ENCODE results near the gene RTCA.

GRCh38 chr1:100277866-100278265 lies 11.8 kb downstream of the RTCA start:
- TF ChIP-seq POLR2A (IDR thresholded peaks at IDR 0.05; ENCODE audit: borderline replicate concordance, extremely low read depth, insufficient read depth, insufficient read length) (no peak), CTCF (IDR thresholded peaks at IDR 0.05 in 2 of 3, conservative IDR thresholded peaks at IDR 0.05 in 1 of 3; ENCODE audit: borderline replicate concordance in 1 of 3, insufficient read depth in 1 of 3, low read depth in 2 of 3, low read length in 2 of 3) (no peak), YY1 (IDR thresholded peaks at IDR 0.05; ENCODE audit: extremely low read depth, insufficient replicate concordance, low read depth, low read length) (no peak), EZH2 (IDR thresholded peaks at IDR 0.05) (no peak), CBX3 (IDR thresholded peaks at IDR 0.05; ENCODE audit: low read depth) (no peak), POLR2AphosphoS5 (IDR thresholded peaks at IDR 0.05; ENCODE audit: low read depth, low read length) (no peak), EZH2phosphoT487 (IDR thresholded peaks at IDR 0.05; ENCODE audit: borderline replicate concordance) (no peak), ELF1 (IDR thresholded peaks at IDR 0.05; ENCODE audit: borderline replicate concordance, low read depth) (no peak), SRF (IDR thresholded peaks at IDR 0.05; ENCODE audit: low read depth) (no peak), ATF3 (IDR thresholded peaks at IDR 0.05) (no peak), JUND (IDR thresholded peaks at IDR 0.05) (no peak), EGR1 (IDR thresholded peaks at IDR 0.05; ENCODE audit: low read depth) (no peak), REST (IDR thresholded peaks at IDR 0.05; ENCODE audit: low read depth) (no peak)
